WTC11 (cell line): Measurements from ENCODE around the gene NUTM2D.
"Not testable (repeated sequence)": the region's sequence is repeated elsewhere in the genome, so short reads cannot be mapped to it uniquely, and the experiment has no call there.

ENCODE experiments used
- FOXJ3 ChIP-seq: sonication (generic); formaldehyde crosslinking; IDR thresholded peaks from 2 replicates; pipeline ENCODE4 v1.9.0; 2021; ENCODE audit warnings: missing genetic modification reagents, mild to moderate bottlenecking, borderline replicate concordance
- JUN ChIP-seq: sonication (generic); formaldehyde crosslinking; IDR thresholded peaks from 2 replicates; pipeline ENCODE4 v1.8.0; 2023; ENCODE audit warnings: mild to moderate bottlenecking, missing genetic modification reagents
- NR2C2 ChIP-seq: sonication (generic); formaldehyde crosslinking; IDR thresholded peaks from 2 replicates; pipeline ENCODE4 v1.8.0; 2022; ENCODE audit warnings: mild to moderate bottlenecking, missing genetic modification reagents
- SP1 ChIP-seq: sonication (generic); formaldehyde crosslinking; conservative IDR thresholded peaks from 2 replicates; pipeline ENCODE4 v1.8.1; 2022; ENCODE audit warnings: missing genetic modification reagents
- ZNF121 ChIP-seq: sonication (generic); formaldehyde crosslinking; IDR thresholded peaks from 2 replicates; pipeline ENCODE4 v1.8.0; 2023; ENCODE audit warnings: missing genetic modification reagents
- TF ChIP-seq, protein P1 (sequence below): sonication (generic); formaldehyde crosslinking; conservative IDR thresholded peaks from 2 replicates; pipeline ENCODE4 v1.8.1; 2023; ENCODE audit warnings: mild to moderate bottlenecking, low read depth, missing genetic modification reagents, moderate library complexity
- TF ChIP-seq, protein P2 (sequence below): fragments of 200-600 bp; IDR thresholded peaks from 2 replicates; pipeline ENCODE4 v1.8.0; 2022; ENCODE audit warnings: antibody characterized with exemption
- TF ChIP-seq, protein P3 (sequence below): sonication (generic); formaldehyde crosslinking; IDR thresholded peaks from 2 replicates; pipeline ENCODE4 v1.8.1; 2023; ENCODE audit warnings: mild to moderate bottlenecking, missing genetic modification reagents
- TF ChIP-seq, protein P4 (sequence below): sonication (generic); formaldehyde crosslinking; IDR thresholded peaks from 2 replicates; pipeline ENCODE4 v1.8.1; 2023; ENCODE audit warnings: mild to moderate bottlenecking, moderate library complexity, missing genetic modification reagents

DNA sequence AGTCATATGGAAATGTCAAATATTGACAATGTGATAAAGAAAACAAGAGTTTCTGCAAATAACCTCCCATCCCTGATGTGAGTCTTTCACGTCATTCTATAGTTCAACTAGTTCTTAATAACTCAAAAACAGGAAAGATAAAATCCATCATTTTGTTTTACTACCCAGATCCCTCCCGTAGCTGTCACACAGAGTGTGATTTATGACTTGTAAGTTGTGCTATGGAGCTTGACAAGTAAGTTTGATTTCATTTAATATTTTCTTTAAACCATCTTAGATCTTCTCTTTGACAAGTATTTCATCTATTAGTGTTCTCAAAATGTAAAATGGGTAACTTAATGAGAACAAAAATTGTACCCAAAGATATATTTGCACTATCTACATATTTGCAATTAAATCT, 28.4 kb upstream of the NUTM2D start:
- TF ChIP-seq, protein P1, sequence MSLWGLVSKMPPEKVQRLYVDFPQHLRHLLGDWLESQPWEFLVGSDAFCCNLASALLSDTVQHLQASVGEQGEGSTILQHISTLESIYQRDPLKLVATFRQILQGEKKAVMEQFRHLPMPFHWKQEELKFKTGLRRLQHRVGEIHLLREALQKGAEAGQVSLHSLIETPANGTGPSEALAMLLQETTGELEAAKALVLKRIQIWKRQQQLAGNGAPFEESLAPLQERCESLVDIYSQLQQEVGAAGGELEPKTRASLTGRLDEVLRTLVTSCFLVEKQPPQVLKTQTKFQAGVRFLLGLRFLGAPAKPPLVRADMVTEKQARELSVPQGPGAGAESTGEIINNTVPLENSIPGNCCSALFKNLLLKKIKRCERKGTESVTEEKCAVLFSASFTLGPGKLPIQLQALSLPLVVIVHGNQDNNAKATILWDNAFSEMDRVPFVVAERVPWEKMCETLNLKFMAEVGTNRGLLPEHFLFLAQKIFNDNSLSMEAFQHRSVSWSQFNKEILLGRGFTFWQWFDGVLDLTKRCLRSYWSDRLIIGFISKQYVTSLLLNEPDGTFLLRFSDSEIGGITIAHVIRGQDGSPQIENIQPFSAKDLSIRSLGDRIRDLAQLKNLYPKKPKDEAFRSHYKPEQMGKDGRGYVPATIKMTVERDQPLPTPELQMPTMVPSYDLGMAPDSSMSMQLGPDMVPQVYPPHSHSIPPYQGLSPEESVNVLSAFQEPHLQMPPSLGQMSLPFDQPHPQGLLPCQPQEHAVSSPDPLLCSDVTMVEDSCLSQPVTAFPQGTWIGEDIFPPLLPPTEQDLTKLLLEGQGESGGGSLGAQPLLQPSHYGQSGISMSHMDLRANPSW (CRISPR knock-in tag): not testable (repeated sequence)
- TF ChIP-seq JUN (CRISPR knock-in tag); NR2C2 (CRISPR knock-in tag); SP1 (CRISPR knock-in tag); FOXJ3; ZNF121: not testable (repeated sequence)
- TF ChIP-seq, protein P2, sequence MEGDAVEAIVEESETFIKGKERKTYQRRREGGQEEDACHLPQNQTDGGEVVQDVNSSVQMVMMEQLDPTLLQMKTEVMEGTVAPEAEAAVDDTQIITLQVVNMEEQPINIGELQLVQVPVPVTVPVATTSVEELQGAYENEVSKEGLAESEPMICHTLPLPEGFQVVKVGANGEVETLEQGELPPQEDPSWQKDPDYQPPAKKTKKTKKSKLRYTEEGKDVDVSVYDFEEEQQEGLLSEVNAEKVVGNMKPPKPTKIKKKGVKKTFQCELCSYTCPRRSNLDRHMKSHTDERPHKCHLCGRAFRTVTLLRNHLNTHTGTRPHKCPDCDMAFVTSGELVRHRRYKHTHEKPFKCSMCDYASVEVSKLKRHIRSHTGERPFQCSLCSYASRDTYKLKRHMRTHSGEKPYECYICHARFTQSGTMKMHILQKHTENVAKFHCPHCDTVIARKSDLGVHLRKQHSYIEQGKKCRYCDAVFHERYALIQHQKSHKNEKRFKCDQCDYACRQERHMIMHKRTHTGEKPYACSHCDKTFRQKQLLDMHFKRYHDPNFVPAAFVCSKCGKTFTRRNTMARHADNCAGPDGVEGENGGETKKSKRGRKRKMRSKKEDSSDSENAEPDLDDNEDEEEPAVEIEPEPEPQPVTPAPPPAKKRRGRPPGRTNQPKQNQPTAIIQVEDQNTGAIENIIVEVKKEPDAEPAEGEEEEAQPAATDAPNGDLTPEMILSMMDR: not testable (repeated sequence)
- TF ChIP-seq, protein P3, sequence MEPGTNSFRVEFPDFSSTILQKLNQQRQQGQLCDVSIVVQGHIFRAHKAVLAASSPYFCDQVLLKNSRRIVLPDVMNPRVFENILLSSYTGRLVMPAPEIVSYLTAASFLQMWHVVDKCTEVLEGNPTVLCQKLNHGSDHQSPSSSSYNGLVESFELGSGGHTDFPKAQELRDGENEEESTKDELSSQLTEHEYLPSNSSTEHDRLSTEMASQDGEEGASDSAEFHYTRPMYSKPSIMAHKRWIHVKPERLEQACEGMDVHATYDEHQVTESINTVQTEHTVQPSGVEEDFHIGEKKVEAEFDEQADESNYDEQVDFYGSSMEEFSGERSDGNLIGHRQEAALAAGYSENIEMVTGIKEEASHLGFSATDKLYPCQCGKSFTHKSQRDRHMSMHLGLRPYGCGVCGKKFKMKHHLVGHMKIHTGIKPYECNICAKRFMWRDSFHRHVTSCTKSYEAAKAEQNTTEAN: not testable (repeated sequence)
- TF ChIP-seq, protein P4, sequence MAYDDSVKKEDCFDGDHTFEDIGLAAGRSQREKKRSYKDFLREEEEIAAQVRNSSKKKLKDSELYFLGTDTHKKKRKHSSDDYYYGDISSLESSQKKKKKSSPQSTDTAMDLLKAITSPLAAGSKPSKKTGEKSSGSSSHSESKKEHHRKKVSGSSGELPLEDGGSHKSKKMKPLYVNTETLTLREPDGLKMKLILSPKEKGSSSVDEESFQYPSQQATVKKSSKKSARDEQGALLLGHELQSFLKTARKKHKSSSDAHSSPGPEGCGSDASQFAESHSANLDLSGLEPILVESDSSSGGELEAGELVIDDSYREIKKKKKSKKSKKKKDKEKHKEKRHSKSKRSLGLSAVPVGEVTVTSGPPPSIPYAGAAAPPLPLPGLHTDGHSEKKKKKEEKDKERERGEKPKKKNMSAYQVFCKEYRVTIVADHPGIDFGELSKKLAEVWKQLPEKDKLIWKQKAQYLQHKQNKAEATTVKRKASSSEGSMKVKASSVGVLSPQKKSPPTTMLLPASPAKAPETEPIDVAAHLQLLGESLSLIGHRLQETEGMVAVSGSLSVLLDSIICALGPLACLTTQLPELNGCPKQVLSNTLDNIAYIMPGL (CRISPR knock-in tag): not testable (repeated sequence)
